Progenitor cell of endocrine pancreas (in vitro differentiated cells): ENCODE results near the gene SH3D19. TPM values are rescaled to one million over a fixed set of nuclear protein-coding genes. Genes with fewer than 3 reads are reported as not detected.

ENCODE experiments used
- DNase-seq: peaks from one replicate; pipeline ENCODE4 v3.0.0; 2021; ENCODE audit warnings: low spot score; ENCODE audit not compliant: unreplicated experiment
- H3K27ac Mint-ChIP-seq: 2 replicates; pipeline ENCODE4 v1.8.0; 2021; ENCODE audit warnings: mild to moderate bottlenecking, moderate library complexity, mixed read lengths
- H3K27me3 Mint-ChIP-seq: 2 replicates; pipeline ENCODE4 v1.8.0; 2021; ENCODE audit warnings: mixed read lengths
- H3K36me3 Mint-ChIP-seq: 2 replicates; pipeline ENCODE4 v1.8.0; 2022; ENCODE audit warnings: mixed read lengths; ENCODE audit not compliant: insufficient read depth
- H3K4me1 Mint-ChIP-seq: 2 replicates; pipeline ENCODE4 v1.8.0; 2021; ENCODE audit warnings: low read depth, mixed read lengths
- H3K4me3 Mint-ChIP-seq: 2 replicates; pipeline ENCODE4 v1.8.0; 2021; ENCODE audit warnings: low read depth, mild to moderate bottlenecking, moderate library complexity, mixed read lengths
- H3K9me3 Mint-ChIP-seq: 2 replicates; pipeline ENCODE4 v1.8.0; 2021; ENCODE audit warnings: low read depth, mixed read lengths
- total RNA-seq: library from RNA; stranded (reverse); gene quantifications from 2 replicates; pipeline ENCODE4 v1.2.1, GENCODE V29; 2021
- TF ChIP-seq, protein P1 (sequence below): fragments of 200-600 bp; sonication (generic); IDR thresholded peaks from one replicate; pipeline ENCODE4 v1.5.0; 2021; ENCODE audit warnings: antibody characterized with exemption, mild to moderate bottlenecking; ENCODE audit not compliant: unreplicated experiment

Gene SH3D19
- total RNA-seq, 1 donor from 2014 or later: 35.5 TPM

DNA sequence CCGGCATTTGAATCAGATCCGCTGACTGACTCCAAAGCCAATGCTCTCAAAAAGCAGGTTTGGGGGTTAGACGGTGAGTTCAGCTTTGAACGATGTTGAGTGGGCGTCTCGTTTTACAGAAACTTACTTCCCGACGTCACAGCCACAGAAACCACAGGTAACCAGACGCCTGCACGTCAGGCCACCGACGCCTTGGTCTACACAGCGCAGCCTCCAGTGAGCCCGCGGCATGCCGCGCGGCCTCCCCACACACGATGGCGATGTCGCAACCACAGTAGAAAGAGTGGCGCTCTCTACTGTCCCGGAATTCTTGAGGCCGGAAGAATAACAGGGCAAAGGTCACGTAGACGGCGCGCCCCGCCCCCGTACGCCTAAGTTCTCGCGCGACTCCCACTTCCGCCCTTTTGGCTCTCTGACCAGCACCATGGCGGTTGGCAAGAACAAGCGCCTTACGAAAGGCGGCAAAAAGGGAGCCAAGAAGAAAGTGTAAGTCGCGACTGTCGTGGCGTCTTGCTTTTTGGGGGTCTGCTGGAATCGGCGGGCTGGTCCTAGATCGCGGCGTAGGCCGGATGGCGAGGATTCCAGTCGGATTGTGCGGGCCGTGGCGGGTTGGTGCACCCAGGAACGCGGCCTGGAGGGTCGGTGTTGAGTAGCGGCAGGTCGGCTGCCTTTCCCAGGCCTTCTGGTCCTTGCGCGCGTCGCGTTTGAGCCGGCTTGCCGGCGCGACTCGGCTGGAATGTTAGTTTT lies 226.0 kb downstream of the SH3D19 start, which contains the start of gene RPS3A:
TSS of gene RPS3A (plus strand) at position 400 of the 747 bp plus-strand sequence. CDS start at position 425, 25 bp downstream.
- H3K27me3 Mint-ChIP-seq: no peaks in the 10 kb centered on the region
- no peaks in the 10 kb centered on the region for H3K9me3 Mint-ChIP-seq
- H3K36me3 Mint-ChIP-seq: peaks cover 27% of the 10 kb centered on the region
- peak within 1 kb of the TSS; percentile 100 for H3K27ac Mint-ChIP-seq
- TF ChIP-seq, protein P1, sequence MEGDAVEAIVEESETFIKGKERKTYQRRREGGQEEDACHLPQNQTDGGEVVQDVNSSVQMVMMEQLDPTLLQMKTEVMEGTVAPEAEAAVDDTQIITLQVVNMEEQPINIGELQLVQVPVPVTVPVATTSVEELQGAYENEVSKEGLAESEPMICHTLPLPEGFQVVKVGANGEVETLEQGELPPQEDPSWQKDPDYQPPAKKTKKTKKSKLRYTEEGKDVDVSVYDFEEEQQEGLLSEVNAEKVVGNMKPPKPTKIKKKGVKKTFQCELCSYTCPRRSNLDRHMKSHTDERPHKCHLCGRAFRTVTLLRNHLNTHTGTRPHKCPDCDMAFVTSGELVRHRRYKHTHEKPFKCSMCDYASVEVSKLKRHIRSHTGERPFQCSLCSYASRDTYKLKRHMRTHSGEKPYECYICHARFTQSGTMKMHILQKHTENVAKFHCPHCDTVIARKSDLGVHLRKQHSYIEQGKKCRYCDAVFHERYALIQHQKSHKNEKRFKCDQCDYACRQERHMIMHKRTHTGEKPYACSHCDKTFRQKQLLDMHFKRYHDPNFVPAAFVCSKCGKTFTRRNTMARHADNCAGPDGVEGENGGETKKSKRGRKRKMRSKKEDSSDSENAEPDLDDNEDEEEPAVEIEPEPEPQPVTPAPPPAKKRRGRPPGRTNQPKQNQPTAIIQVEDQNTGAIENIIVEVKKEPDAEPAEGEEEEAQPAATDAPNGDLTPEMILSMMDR: peak; percentile 85
- peaks cover 22% of the 10 kb centered on the region for H3K4me1 Mint-ChIP-seq
- DNase-seq: peak; percentile 97
- peak within 1 kb of the TSS; percentile 93 for H3K4me3 Mint-ChIP-seq

DNA sequence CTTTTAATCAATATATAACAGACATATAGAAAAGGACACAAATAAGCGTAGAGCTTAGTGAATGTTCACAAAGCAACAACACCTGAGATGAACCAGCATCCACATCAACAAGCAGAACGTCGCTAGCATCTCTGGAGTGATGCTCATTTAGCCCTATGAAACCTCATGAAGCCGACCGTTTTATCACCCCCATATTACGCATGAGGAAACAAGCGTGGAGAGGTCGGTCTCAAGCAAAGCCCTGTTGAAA lies 226.5 kb downstream of the SH3D19 start:
- Mint-ChIP-seq H3K4me3 (peak overlapping the region; percentile 93), H3K36me3 (peaks cover 27% of the 10 kb centered on the region), H3K27ac (peak overlapping the region; percentile 100), H3K4me1 (peaks cover 20% of the 10 kb centered on the region), H3K27me3 (no peaks in the 10 kb centered on the region), H3K9me3 (no peaks in the 10 kb centered on the region)
- TF ChIP-seq, protein P1: no peak
- DNase-seq: no peak

DNA sequence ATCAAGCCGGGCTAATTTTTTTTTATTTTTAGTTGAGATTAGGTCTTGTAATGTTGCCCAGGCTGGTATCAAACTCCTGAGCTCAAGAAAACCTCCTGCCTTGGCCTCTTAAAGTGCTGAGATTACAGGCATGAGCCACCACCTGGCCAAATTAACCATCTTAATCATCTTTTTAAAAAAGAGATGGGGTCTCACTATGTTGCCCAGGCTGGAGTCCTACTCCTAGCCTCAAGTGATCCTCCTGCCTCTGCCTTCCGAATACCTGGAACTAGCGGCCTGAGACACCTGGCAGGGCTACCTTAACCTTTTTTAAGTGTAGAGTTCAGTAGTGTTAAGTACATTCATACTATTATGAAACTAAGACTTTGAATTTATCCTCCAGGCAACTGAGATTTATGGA lies 227.6 kb downstream of the SH3D19 start:
- Mint-ChIP-seq H3K27me3 (no peaks in the 10 kb centered on the region), H3K27ac (no peak overlapping the region), H3K4me3 (no peak overlapping the region), H3K36me3 (peaks cover 21% of the 10 kb centered on the region), H3K4me1 (peaks cover 20% of the 10 kb centered on the region), H3K9me3 (no peaks in the 10 kb centered on the region)
- DNase-seq: no peak
- TF ChIP-seq, protein P1: no peak

DNA sequence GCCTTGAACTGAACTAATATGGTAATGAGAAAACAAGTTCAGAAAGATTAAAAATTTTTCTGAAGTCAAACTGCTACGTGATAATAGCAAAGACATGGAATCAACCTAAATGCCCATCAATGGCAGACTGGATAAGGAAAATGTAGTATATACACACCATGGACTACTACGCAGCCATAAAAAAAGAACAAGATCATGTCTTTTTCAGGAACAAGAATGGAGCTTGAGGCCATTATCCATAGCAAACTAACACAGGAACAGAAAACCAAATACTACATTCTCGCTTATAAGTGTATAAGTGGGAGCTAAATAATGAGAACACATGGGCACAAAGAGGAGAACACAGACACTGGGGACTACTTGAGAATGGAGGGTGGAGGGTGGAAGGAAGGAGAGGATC lies 230.3 kb downstream of the SH3D19 start:
- Mint-ChIP-seq H3K4me1 (peaks cover 8% of the 10 kb centered on the region), H3K36me3 (peaks cover 2% of the 10 kb centered on the region), H3K9me3 (no peaks in the 10 kb centered on the region), H3K4me3 (no peak overlapping the region), H3K27ac (peak overlapping the region; percentile 69), H3K27me3 (no peaks in the 10 kb centered on the region)
- DNase-seq: no peak
- TF ChIP-seq, protein P1: no peak

DNA sequence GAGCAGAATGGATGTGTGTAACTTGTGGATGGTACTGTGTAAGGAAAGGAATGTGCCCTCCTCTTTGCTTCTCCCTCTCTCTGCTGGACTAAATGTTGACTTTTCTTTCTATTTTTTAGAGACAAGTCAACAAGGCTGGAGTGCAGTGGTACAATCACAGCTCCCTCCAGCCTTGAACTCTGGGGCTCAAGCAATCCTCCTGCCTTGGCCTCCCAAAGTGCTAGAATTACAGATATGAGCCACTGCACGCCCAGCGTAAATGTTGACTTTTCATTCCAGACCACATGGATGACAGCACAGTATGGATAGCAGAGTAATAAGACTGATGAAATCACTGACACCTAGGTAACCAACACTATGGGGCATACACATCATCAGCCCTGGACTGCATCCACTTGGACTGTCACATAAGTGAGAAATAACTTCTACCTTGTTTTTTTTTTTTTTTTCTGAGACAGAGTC lies 231.1 kb downstream of the SH3D19 start:
- no peaks in the 10 kb centered on the region for H3K9me3 Mint-ChIP-seq

More for the DNA sequence above, 231.1 kb downstream of the SH3D19 start:
- no peaks in the 10 kb centered on the region for H3K36me3 Mint-ChIP-seq
- no peaks in the 10 kb centered on the region for H3K27me3 Mint-ChIP-seq
- TF ChIP-seq, protein P1: no peak
- no peak overlapping the region for H3K4me3 Mint-ChIP-seq
- DNase-seq: no peak
- no peak overlapping the region for H3K27ac Mint-ChIP-seq
- peaks cover 6% of the 10 kb centered on the region for H3K4me1 Mint-ChIP-seq
